HepG2 (cell line): ENCODE measurements around the gene LMAN1L. TPM values are rescaled to one million over a fixed set of nuclear protein-coding genes. Genes with fewer than 3 reads are reported as not detected.

ENCODE experiments used
- ARID3A ChIP-seq: IDR thresholded peaks from 2 replicates; pipeline ENCODE4 v1.6.1; 2012; ENCODE audit warnings: low read depth, low read length, improper control_type of control experiment
- GATAD2A ChIP-seq: IDR thresholded peaks from 2 replicates; pipeline ENCODE4 v1.6.1; 2016
- PLSCR1 ChIP-seq: sonication (generic); formaldehyde crosslinking; IDR thresholded peaks from 2 replicates; pipeline ENCODE4 v1.5.0; 2020; ENCODE audit warnings: missing genetic modification reagents, mild to moderate bottlenecking, borderline replicate concordance
- RNF219 ChIP-seq: sonication (generic); formaldehyde crosslinking; IDR thresholded peaks from 2 replicates; pipeline ENCODE4 v1.5.0; 2020; ENCODE audit warnings: mild to moderate bottlenecking, missing genetic modification reagents
- ZBTB7A ChIP-seq: sonication (generic); formaldehyde crosslinking; IDR thresholded peaks from 2 replicates; pipeline ENCODE4 v1.8.0; 2022; ENCODE audit warnings: mild to moderate bottlenecking, missing genetic modification reagents
- ZNF275 ChIP-seq: sonication (generic); formaldehyde crosslinking; IDR thresholded peaks from 2 replicates; pipeline ENCODE4 v1.8.0; 2022; ENCODE audit warnings: missing genetic modification reagents, mild to moderate bottlenecking, inconsistent platforms, borderline replicate concordance
- ZNF768 ChIP-seq: sonication (generic); formaldehyde crosslinking; IDR thresholded peaks from 2 replicates; pipeline ENCODE4 v1.4.0; 2020; ENCODE audit warnings: missing genetic modification reagents
- ZNF891 ChIP-seq: sonication (generic); formaldehyde crosslinking; IDR thresholded peaks from 2 replicates; pipeline ENCODE4 v1.5.0; 2020; ENCODE audit warnings: mild to moderate bottlenecking, missing genetic modification reagents
- polyA plus RNA-seq, 8 experiments: library from polyadenylated mRNA; depleted of rRNA in 3 of 8; stranded (reverse) in 7 of 8; unstranded in 1 of 8; fragments of >200 nt; fragmentation: Illumina TruSeq in 4 of 8; extraction: Trizol in 4 of 8; gene quantifications; 2 replicates each; pipeline versions ENCODE4 v1.2.1 to v1.2.3, GENCODE V29; 2011 to 2016; ENCODE audit warnings: low read depth in 4 of 8, missing spikeins in 1 of 8, mixed read lengths in 1 of 8; ENCODE audit not compliant: insufficient read depth in 1 of 8
- total RNA-seq, 5 experiments: library from RNA; depleted of rRNA; stranded (reverse); fragments of >200 nt; fragmentation: Illumina TruSeq; extraction: Trizol; gene quantifications; 2 replicates each; pipeline ENCODE4 v1.2.3, GENCODE V29; 2016; ENCODE audit warnings: low read depth in 1 of 5

LMAN1L gene
- total and polyA plus RNA-seq, 2 of the 13 experiments (the other 11 are each of a cell fraction or from before 2014, with no cell fraction given) = not detected

- no peak for TF ChIP-seq ZNF891 (CRISPR knock-in tag)
- no peak for TF ChIP-seq ZNF275 (CRISPR knock-in tag)
- no peak for TF ChIP-seq GATAD2A (CRISPR knock-in tag)
- no peak for TF ChIP-seq RNF219 (CRISPR knock-in tag)
- no peak for TF ChIP-seq ARID3A
- no peak for TF ChIP-seq ZBTB7A
- no peak for TF ChIP-seq ZNF768 (CRISPR knock-in tag)
- TF ChIP-seq PLSCR1 (CRISPR knock-in tag) = no peak
- TF ChIP-seq, all 625 proteins: peak for 0
These were observed 13.3 kb upstream of the LMAN1L start (continued) for GRCh38 chr15:74799255-74799855.
